GM19463 (cell line): ENCODE results near the gene DAPK3.
A peak's percentile ranks its signal among the peaks of the same experiment; 100 is the strongest.
"Not testable (repeated sequence)": the region's sequence is repeated elsewhere in the genome, so short reads cannot be mapped to it uniquely, and the experiment has no call there.

Experiments
- ATAC-seq: cut with Tn5 transposase; IDR thresholded peaks from one replicate; pipeline ENCODE4 v1.9.1; 2021; ENCODE audit warnings: mild to moderate bottlenecking, moderate library complexity; ENCODE audit not compliant: unreplicated experiment

DAPK3 gene

DNA sequence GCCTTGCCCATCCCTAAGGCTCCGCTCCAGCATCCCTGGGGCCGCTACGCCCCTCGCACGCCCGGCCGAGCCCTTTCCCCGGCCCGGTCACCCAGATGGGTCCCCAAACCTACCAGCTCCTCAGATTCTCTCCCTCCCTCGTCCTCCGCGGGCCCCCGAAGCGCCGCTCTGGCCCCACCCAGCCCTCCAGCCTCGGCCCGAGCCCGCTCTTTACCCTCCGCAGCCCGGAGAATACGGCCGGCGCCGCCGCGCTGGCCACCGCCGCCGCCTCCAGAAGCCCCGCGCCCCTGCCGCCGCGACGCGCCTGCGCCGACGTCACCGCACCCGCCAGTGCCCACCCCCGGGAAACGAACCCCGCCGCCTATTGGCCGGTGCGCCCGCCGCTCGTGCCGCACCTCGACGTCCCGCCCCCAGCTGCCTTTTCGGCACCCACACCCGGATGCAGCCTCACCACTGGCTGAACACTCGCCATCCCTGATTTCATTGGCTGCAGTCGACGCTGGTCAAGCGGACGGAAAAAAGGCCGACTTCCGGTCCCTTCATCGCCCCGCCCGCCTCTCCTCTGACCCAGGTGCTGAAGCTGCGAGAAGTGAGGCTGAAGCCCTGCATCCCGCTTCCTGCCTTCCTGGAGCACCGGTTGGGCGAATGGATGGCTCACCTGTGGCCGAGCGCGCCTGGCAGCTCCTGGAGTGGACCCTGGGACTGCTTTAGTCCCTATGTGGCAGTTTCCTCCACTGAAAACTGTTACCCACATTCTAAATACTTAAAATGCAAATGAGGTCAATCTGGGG, at the start of gene DAPK3:
DAPK3 (minus strand) TSS at position 292 of the 791 bp plus-strand sequence. CDS start 1,364 bp downstream, outside the sequence.
- ATAC-seq = peak; percentile 93

DNA sequence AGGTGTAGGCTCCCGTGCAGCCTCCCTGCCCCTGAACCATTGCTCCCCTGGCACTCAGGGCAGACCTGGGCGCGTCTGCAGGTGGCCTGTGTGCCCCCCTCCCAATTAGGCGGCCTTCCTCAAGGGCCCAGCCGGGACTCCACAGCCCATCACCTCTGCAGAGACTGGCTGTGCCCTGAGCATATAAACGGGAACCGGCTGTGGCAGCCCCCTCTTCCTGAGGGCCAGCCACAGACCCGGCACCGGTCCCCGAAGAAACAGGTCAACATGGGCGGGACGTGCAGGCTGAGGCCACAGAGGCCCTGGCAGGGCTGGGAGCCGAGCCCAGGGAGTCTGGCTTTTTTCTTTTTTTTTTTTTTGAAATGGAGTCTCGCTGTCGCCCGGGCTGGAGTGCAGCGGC, 48.7 kb upstream of the DAPK3 start:
- ATAC-seq = no peak

DNA sequence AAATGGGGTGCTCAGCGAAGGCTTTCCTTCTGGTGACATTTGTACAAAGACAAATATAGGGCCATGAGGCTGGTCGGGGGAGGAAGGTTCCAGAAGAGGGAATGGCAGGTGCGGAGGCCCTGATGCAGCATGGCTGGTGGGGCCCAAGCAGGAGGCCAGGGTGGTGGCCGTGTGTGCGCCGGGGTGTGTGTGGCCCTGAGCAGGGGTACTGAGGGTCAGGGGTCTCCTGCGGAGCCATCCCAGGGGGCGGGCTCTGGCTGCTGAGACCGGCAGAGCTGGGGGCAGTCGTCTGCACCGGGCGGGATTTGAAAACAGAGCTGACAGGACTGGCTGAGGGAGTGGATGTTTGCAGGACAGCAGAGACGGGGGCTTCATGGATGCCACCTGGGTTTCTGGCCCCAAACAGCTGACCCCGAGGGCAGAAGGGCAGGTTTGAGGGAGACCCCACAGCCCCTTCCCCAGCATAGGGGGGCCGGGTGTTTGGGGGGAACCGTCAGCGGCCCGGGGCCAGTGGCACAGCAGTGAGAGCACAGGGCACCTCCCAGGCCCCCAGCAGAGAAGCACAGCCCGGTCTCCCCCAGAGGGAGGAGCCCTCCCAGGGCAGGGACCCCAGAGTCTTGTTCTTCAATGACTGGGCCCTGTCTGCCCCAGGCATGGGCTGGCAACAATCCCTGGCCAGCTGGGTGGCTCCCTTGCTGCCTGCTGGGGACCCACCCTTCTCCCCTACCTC, 48.0 kb upstream of the DAPK3 start:
- ATAC-seq = no peak

DNA sequence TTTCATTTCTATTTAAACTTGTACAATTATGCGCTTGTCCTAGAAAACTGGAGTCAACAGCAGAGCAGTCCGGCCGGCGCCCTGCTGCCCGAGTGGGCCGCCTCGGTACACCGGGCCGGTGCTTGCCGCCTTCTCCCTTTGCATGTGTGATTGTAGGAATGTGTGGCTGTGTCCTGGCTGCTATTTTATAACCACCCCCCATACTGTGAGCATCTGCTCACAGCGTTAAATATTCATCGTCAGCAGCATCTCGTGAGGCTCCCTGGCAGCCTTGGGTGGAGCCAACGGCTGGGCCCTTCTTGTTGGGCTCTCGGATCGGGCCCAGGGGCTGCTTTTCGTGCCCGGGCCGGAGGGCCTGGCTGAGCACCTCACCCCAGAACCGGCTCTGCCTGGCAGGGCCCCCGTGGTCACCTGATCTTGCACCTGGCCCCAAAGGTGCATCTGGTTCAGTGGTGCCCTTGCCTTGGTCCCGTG, 47.3 kb upstream of the DAPK3 start:
- ATAC-seq = no peak

DNA sequence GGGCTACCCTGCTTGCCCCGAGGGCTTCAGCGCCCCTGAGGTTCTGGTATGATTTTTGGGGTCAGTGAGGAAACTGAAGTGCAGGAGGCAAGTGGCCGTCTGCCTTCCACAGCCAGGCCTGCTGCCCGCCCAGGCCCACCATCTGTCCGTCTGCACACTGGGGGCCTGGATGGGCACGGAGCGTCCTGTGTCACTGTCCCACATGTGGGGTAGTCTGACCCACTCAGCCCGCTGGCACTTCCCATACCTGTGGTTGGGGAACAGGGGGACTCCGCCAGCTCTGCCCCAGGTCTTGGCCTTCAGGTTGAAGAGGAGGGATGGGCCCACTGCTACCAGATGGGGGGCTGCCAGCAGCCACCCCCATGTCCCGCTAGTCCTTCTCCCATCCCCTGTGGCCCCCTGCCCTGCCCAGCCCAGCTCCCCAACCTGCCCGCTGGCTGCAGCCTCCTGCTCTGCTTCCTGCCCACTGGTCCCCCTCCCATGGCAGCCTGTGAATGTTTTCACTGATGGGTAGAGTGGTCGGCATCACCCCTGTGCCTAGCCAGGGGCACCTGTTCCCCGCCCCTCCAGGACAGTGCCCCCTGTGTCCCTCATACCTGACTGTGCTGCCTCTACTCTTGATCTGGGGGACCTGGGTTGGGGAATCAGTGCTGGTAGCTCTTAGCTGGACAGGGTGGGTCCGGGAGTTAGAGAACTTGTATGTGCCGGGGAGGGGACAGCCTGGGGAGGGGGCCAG, 46.2 kb upstream of the DAPK3 start:
- ATAC-seq = no peak

DNA sequence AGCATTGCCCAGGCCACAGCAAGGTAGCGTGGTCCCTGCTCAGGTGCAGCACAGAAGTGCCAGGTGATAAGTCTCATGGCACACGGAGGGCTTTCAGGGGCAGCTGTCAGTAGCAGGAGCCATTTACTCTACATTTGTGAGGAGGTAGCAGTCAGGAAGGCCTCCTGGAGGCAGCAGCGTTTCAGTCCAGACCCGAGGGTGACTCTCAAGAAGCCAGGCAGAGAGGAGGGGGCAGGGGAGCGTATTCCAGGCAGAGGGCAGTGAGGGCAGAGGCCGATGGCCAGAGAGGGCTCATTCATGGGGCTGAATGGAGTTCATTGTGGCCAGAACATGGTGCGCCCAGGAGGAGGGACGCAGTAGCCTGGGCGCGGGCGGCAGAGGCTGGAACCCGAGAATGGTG, 45.6 kb upstream of the DAPK3 start:
- no peak for ATAC-seq

DNA sequence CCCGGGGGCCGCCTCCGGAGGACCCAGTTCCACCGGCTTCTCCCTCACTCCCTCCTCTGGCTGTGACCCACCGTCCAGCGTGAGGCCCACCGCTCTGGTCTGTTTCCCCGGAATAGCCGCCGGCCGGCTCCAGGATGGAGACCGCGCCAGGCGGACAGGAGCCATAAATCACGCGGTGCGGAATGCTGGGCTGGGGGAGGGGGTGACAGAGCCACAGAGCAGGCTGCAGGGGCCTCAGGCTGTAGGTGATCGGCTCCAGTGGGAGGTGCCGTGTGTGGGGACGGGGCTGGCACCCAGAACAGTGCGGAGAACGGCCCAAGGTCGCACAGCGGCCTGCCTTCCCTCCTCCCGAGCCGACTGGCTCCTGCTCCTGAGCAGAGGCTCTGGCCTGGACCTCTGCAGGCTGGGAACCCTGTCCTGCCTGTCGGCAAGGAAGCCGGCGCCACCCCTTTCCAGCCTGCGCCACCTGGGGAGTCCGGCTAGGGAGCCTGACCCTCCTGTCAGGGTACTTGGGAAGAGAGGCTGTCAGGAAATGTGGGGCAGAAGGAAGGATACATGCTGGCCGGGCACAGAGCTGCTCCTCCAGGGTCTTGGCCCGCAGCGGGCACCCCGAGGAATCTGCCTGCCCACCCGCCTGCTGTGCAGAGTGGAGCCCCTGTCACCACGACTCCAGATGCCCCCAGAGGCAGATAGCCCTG, 45.0 kb upstream of the DAPK3 start:
- ATAC-seq = no peak

DNA sequence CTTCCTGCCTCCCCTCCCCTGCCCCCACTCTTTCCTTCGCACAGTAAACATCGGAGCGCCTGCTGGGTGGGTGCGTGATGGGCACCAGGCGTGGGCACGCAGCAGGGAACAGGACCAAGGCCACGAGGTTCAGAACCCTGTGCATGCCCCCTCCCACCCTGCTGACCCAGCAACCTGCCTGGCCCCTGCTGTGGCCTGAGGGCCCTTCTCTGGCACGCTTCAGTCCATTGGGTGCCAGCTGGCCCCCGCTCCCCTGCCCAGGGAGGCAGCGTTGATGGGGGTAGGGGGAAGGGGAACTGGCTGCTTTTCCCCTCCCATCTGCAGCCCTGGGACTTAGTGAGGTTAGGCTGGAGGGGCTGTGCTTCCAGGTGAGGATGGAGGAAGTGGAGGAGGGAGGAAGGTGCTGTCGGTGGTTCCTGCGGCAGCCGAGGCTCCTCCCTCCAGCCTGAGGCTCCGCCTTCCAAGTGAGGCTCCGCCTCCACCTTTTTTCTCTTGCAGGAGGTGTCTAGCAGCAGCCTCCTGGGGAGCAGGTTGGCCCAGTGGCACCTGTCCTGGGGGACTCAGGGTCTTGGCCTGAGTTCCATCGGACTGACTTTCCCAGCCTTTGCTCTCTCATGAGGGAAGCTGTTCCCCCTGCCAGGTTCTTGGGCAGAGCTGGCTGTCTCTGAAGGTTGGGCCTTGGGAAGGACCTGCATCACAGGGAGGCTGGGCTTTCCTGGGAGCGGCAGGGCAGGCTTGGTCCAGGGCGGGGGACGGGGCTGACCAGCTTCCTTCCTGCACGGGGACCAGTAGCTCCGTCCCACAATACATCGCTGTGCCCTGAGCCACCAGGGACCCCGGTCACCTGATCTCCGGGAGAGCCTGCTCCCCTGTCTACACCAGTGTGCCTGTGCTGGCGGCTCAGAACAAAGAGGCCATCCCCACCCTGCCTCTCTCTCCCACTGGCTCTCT, 43.9 kb upstream of the DAPK3 start:
- ATAC-seq = no peak

DNA sequence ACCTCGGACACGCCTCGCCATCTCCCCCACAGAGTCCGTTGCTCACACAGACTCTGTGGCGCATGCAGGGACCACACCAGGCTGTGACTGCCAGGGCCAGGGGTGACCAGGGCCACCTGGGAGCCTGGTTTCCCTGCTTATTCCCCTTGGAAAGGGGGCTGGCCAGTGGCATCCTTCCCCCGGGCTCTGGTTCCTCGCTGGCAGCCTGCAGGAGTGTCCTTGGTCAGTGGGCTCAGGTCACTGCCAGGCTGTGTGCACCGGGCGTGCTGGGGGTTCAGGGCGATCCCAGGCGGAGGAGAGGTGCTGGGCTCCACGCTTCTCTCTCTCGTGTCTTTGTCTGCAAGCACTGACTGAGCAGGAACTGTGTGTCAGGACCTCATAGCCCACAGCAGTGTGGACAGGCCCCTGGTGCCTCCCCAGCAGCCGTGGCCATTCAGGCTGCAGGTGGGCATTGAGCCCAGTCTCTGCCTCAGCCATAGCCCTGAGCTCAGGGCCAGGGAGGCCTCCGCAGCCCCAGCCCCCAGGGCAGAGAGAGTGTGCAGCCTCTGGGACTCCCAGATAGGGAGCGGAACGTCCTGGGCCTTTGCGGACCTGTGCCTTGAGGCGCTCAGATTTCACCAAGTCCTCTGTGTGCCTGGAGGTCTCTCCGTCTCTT, 43.1 kb upstream of the DAPK3 start:
- ATAC-seq = no peak

DNA sequence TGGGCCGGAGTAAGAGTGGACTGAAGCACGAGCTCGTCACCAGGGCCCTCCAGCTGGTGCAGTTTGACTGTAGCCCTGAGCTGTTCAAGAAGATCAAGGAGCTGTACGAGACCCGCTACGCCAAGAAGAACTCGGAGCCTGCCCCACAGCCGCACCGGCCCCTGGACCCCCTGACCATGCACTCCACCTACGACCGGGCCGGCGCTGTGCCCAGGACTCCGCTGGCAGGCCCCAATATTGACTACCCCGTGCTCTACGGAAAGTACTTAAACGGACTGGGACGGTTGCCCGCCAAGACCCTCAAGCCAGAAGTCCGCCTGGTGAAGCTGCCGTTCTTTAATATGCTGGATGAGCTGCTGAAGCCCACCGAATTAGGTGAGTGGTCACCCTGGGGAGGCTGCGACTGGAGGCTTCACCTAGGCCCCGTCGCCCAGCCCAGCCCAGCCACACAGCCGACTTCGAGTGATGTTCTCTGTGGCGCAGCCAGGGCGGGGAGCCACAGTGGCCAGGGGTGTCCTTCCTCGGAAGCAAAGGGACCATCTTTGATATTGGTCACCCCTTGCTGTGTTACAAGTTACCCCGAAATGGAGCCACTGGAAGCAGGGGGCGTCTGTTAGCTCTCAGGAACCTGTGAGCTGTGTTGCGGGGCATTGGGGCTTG, 42.2 kb upstream of the DAPK3 start:
- no peak for ATAC-seq

DNA sequence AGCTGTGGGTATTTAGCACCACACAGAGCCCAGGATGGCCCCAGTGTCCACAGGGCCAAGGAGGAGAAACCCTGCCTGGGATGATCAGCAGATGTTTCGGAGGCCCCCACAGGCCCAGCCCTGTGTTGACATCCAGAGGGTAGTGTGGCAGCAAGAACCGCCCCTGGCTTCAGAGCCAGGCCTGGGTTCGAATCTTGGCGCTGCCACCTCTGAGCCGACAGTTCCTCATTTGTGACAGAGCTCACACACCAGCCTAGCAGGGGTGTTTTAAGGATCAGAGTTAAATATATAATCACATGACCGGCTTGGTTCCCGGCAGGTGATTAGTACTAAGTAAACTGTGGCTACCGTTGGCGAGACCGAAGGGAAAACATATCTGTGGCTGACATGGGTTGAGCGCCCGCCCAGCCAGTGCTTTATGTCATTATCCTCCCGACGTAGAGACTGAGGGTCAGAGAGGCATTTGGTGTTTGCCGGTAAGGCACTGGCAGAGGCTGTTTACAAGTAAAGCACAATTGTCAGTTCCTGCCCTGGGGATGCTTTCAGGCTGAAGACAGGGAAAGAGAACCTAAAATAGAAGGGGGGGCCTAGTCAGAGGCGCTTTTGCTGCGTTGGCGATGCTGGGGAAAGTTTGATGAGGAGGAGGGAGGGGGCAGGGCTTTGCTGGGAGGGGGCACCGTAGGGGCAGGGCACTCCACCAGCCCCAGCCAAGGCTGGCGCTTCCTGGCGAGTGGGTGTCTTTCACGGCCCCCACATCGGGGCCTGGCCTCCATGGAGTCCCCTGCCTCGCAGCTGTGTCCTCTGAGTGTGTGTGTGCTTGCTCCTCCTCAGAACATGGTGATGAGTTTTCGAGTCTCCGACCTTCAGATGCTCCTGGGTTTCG, 41.4 kb upstream of the DAPK3 start:
- ATAC-seq = no peak

DNA sequence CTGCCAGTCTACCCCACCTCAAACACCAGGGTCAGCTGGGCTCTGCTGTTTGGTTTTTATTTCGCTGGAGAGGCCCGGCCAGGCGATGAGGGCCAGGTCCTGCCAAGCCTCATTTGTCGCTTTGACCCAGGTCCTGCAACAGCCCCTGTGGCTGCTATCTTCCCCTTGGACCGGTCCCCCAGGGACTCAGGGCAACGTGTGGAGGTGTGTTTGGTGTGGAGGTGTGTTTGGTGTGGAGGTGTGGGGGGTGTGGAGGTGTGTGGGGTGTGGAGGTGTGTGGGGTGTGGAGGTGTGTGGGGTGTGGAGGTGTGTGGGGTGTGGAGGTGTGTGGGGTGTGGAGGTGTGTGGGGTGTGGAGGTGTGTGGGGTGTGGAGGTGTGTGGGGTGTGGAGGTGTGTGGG, 40.5 kb upstream of the DAPK3 start:
- ATAC-seq = not testable (repeated sequence)

DNA sequence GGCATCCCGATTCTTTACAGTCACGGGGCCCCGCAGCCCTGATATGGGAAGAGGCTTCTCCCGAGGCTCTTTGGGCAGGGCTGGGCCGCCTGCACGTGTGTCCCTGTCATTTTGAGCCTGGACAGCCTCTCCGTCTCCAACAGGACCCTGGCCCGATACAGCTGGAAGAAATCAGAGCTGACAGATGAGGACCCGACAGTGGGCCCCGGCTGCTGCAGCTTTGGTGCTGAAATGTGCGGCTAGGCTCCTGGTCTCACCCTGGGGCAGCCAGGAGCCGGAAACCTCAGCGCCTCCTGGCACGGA, 39.9 kb upstream of the DAPK3 start:
- ATAC-seq = no peak

DNA sequence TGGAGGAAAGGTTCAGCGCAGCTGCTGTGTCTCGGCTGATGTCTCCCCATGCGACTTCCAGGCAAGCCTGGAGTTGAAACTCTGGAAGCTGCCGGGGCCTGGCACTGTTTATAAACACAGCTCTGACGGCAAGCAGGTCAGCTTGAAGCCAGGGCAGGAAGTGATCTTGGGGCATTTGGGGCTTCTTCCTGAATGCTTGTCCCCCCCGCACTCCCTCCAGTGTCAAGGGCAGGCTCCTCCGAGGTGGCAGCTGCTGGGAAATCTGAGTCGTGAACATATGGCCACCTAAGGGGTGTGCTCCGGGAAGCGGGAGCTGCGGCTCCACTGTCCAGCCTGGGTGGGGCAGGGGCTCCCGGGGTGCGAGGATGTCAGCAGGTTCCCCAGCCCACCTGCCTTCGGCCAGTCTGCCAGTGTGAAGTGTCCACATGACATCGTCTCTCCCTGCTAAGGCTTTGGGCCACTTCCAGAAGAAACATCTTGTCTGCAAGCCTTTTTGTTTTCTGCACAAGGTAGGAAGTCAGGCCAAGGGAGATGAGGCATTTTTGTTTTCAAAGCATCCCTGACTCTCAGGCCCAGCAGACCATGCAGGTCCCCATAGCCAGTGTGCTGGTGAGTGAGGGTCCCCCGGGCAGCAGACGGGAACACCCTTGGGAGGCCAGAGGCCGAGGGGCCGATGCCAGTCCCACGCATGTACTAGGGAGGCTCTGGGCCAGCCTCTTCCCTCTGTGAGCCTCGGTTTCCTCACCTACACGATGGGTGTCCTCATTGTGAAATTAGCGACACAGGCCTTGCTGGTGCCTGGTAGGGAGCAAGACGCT, 39.3 kb upstream of the DAPK3 start:
- no peak for ATAC-seq

DNA sequence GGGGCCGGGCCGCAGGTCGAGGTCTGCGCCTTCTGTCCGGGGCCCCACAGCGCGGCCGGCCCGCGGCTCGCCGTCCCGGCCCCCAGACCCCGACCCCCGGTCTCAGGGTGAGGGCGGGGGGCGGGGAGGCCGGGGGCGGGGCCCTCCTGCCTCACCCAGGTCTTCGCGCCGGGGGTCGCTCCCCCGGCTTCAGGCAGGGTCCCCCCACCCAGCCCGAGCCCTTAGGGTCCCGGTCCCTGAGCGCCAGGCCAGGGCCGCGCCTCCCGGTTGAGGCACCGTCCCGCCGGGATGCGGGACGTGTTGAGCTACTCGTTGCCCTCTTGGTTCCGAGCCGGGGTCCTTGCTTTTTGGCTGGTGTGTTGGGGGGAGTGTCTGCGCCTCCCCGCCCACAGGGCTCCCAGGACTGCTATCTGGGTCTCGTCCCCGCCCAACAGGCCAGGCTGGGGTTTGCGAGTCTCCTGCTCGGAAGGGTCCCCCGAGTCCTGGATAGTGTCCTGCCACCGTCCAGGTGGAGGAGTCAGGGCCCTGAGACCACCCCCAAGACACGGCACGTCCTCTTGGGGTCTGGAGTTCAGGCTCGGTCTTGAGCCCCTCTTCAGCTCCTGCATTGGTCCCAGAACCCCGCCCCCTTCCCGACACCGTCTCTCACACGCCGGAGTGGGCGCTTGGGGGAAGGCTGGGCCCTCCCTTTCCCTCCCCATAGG, 37.1 kb upstream of the DAPK3 start:
- peak; percentile 7 for ATAC-seq

DNA sequence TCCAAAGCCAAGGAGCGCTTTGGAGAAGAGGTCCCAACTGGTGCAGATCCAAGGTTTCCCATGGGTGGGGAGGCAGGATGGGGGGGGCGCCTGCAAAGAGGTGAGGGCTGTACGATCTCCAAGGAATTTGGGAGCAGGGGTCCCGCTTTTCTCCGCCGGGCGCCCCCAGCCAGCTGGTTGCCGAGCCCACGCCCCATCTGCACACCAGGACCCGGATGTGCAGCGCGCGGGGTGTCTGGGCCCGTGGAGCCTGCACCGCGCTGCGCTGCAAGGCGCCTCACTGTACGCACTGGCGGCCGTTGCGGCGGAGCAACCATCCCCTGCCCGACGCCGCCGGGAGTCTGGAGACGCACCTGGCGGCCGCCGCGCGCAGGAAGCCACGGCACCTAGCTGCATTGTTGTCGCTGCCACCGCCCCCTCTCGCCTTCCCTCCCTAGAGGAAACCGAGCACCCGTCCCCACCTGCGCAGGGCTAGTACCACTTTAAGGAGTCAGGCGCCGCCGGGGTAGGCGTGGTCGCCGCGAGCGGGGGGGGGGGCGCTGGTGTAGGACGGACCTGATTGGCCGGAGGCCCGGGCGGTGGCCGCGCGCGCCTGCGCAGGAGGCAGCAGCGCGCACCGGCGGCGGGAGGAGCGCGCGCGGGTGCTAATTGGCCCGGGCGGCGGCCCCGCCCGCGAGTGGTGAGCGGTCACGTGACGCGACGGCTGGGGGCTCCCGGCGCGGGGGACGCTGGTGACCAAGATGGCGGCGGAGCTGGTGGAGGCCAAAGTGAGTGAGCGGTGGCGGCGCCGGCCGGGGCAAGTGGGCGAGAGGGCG, 36.3 kb upstream of the DAPK3 start, which contains the start of gene PIAS4:
PIAS4 (plus strand) TSS at position 716 of the 815 bp plus-strand sequence; CDS start at position 741, 25 bp downstream.
- peak; percentile 90 for ATAC-seq
